Stimulated activated CD8-positive, alpha-beta memory T cell treated with anti-CD3 and anti-CD28 coated beads, Interleukin-12 subunit alpha, Interleukin-12 subunit beta, amount 100 ng/mL, for 24 hours (primary cell): ENCODE results near the gene CACNB4.
"Not testable (repeated sequence)": the region's sequence is repeated elsewhere in the genome, so short reads cannot be mapped to it uniquely, and the experiment has no call there.

ENCODE experiments used
- DNase-seq: peaks from one replicate; pipeline ENCODE4 v3.0.0-alpha.2; 2020; ENCODE audit errors: extremely low read depth

Gene CACNB4

GRCh38 chr2:152098496-152099366 lies at the start of gene CACNB4:
TSS of gene CACNB4 (minus strand) at chr2:152099044.
- DNase-seq: no peak

GRCh38 chr2:152134488-152135280 lies 35.8 kb upstream of the CACNB4 start:
- no peak for DNase-seq

GRCh38 chr2:152132306-152132705 lies 33.5 kb upstream of the CACNB4 start:
- DNase-seq: no peak

- DNase-seq: no peak
Measured at GRCh38 chr2:152127628-152128027, 28.8 kb upstream of the CACNB4 start.

- DNase-seq: no peak
Measured at GRCh38 chr2:152126664-152127063, 27.8 kb upstream of the CACNB4 start.

- DNase-seq: no peak
Measured at GRCh38 chr2:152122161-152122560, 23.3 kb upstream of the CACNB4 start.

GRCh38 chr2:152120430-152120829 lies 21.6 kb upstream of the CACNB4 start:
- no peak for DNase-seq

- no peak for DNase-seq
Measured at GRCh38 chr2:152115952-152116351, 17.1 kb upstream of the CACNB4 start.

- DNase-seq: no peak
Measured at GRCh38 chr2:152114366-152114765, 15.5 kb upstream of the CACNB4 start.

- not testable (repeated sequence) for DNase-seq
Measured at GRCh38 chr2:152107140-152107539, 8.3 kb upstream of the CACNB4 start.

- DNase-seq: no peak
Measured at GRCh38 chr2:152106464-152106863, 7.6 kb upstream of the CACNB4 start.

- DNase-seq: no peak
Measured at GRCh38 chr2:152103271-152103670, 4.4 kb upstream of the CACNB4 start.

- no peak for DNase-seq
Measured at GRCh38 chr2:152100961-152101360, 2.1 kb upstream of the CACNB4 start.

GRCh38 chr2:152099367-152100050 lies 665 bp upstream of the CACNB4 start:
- DNase-seq: no peak

GRCh38 chr2:152097801-152098495 lies 896 bp downstream of the CACNB4 start:
- DNase-seq: no peak

- DNase-seq: no peak
Measured at GRCh38 chr2:152097290-152097800, 1.5 kb downstream of the CACNB4 start.

- no peak for DNase-seq
Measured at GRCh38 chr2:152095146-152095545, 3.7 kb downstream of the CACNB4 start.

- no peak for DNase-seq
Measured at GRCh38 chr2:152094014-152094413, 4.8 kb downstream of the CACNB4 start.

- no peak for DNase-seq
Measured at GRCh38 chr2:152093464-152093863, 5.4 kb downstream of the CACNB4 start.

- DNase-seq: no peak
Measured at GRCh38 chr2:152092095-152092494, 6.7 kb downstream of the CACNB4 start.

- not testable (repeated sequence) for DNase-seq
Measured at GRCh38 chr2:152090726-152091125, 8.1 kb downstream of the CACNB4 start.
